Inferior parietal cortex (tissue), 1 donor: Measurements from ENCODE around the gene PPIL1.
"Not testable (repeated sequence)": the region's sequence is repeated elsewhere in the genome, so short reads cannot be mapped to it uniquely, and the experiment has no call there.

ENCODE experiments used
- DNase-seq: peaks from one replicate; pipeline ENCODE4 v3.0.0-alpha.2; 2016; ENCODE audit errors: extremely low spot score

Gene PPIL1

DNA sequence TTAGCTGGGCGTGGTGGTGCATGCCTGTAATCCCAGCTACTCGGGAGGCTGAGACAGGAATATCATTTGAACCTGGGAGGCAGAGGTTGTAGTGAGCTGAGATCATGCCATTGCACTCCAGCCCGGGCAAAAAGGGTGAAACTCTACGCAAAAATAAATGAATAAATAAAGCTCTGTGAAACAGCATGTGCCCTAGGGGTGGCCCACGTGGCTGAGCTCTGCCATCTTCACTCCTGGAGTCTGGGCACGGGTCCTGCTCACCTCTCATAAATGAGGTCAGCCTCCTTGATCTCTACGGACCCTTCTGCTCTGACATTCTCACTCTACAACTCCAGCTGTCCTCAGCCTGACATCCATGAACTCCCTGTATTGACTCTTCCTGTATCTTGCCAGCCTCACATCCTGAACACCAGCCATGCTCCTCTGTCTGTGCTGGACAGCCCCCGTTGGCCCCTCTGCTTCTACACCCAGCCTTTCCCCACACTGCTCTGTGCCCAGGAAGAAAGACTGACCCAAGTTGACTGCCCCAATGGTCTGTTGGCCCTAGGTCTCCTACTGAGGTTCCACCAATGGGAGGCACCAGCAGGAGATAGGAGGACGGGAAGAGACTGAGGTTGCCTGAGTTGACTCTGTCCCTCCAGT, 57.3 kb downstream of the PPIL1 start:
- no peak for DNase-seq

DNA sequence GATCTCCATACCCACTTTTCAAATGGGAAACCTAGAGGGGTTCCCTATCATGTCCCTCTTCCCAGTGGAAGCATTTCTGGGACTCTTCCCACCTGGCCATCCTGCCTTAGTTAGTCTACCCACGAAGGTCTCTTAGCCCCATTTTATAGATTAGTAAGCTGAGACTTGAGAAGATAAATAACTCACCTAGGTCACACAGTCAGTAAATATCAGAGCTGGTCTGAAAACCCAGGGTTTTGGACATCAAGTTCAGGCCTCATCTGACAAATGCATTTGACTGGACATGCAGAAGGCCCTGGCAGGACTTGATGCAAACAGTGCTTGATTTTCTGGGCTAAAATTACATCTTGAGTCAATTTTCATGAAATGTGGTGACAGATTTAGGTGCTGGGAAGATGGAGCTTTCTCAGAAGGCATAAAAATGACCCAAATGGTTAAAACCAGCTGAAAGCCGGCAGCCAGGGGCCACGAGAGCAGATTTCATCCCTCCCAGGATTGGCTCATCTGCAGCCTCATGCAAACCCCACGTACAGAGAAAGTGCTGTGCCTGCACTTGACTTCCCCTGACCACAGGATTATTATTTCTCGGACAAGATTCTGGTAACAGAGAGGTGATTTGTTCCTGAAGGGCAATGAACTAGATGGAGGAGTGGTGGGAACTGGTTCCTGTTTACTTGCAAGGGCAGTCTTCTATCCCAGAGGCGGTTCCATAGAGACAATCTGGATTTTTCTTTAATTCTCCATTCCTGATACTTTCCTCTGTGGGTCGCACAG, 58.5 kb downstream of the PPIL1 start:
- DNase-seq = no peak

DNA sequence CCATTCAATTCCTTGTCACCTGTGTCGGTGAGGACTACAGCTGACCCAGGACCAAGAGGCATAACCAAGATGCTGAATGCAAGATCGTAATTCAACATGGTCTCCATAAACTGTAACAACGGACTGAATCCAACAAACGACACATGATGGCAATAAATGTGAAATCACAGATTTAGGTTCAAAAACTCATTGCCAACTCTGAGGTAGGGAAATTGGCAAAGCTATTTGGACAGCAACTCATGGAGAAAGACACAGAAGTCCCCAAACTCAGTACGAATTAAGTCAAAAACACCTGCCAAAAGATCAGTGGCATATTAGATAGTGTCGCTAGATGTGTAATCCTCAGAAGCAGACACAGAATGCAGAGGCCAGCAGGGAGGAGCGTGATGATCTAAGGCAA, 60.4 kb downstream of the PPIL1 start:
- DNase-seq = no peak

GRCh38 chr6:36813526-36813925, 61.1 kb downstream of the PPIL1 start:
- DNase-seq = no peak

DNA sequence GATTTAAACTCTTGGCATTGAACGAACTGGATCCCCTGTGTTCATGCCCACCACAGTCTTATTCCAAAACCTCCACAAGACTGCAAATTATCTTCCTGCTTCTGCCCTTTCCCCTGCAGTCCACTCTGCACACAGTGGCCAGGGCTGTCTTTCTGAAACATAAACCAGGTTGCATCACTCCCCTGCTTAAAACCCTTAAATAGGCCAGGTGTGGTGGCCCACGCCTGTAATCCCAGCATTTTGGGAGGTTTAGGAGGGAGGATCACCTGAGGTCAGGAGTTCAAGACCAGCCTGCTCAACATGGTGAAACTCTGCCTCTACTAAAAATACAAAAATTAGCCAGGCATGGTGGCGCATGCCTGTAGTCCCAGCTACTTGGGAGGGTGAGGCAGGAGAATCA, 61.6 kb downstream of the PPIL1 start:
- not testable (repeated sequence) for DNase-seq

- DNase-seq = no peak
Measured at GRCh38 chr6:36809941-36810803, 64.4 kb downstream of the PPIL1 start.

GRCh38 chr6:36809156-36809555, 65.4 kb downstream of the PPIL1 start:
- no peak for DNase-seq

- no peak for DNase-seq
Measured at GRCh38 chr6:36808634-36809033, 66.0 kb downstream of the PPIL1 start.

DNA sequence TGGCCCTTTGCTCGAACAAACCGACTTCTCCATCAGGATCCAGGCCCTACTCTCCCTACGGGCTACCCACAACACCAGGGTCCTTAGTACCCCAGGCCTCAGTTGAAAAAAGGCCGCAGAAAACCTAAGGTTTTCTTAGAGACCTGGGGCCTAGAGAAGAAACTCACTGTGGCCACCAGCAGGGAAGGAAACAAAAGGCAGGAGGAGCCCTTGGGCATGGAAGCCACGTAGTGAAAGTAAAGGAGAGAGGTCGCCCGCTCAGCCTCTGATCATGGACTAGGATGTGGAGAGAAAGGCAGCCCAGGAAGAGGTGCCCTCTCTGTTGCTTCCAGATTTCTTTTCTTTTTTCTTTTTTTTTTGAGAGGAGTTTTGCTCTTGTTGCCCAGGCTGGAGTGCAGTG, 66.9 kb downstream of the PPIL1 start:
- DNase-seq = no peak

- no peak for DNase-seq
Measured at GRCh38 chr6:36807143-36807542, 67.5 kb downstream of the PPIL1 start.

- no peak for DNase-seq
Measured at GRCh38 chr6:36805917-36806316, 68.7 kb downstream of the PPIL1 start.

DNA sequence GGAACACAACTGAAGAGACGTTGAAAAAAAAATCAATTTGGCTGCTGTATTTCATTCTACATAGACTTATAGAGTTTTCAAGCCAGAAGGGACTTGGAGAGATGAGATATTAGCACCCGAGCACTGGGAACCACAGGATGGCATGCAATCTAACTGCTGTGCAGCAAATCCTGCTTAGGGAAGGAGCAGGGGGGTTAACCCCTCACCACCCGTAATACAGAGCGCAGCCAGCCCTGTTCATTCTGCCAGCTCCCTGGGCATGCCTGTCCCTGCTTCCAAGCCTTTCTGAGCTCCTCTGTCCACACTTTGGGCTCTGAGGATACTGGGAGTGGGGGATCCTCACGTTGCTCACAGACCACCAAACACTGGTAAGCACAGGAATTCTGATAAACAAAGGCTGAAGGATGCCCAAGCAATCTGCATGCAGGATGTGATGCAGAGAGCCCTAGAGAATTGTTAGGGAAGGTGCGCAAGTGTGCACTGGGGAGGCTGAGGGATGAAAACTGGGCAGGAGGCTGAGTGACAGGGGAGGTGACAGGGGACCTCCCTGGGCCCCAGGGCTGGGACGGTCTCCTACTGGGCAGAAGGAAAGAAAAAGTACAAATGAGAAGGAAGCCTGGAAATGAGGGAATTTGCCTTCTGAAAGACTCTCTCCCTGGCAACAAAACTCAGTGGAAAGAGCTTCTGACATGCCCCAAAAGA, 69.4 kb downstream of the PPIL1 start:
- DNase-seq = no peak
